ENCODE data around the gene ATP13A4. TPM values are rescaled to one million over a fixed set of nuclear protein-coding genes. Genes with fewer than 3 reads are reported as not detected.

The ATP13A4 gene
- total RNA-seq, 1 experiment from 2014 or later = not detected

DNA sequence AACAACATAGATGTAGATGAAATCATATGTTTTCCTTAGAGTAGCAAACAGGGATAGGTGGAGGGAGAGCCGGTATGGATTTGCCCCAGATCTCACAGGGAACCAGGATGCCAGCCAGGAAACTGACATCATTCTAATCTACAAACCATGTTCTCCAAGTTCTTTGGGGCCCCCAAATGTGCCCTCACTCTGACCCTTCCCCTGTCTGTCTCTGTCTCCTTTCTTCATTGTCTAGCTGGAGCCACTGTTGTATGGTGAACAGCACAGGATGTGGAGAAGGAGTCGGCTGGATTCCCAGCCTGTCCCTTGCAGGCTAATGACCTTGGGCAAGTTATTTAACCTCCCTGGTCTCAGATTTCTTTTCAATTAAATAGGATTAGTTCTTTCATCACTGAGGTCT lies 177.1 kb downstream of the ATP13A4 start:
- intact Hi-C loops (cut with micrococcal nuclease) = no loop called here
- Mint-ChIP-seq H3K27me3 (ENCODE audit: insufficient read depth, unreplicated experiment) (peaks cover 48% of the 10 kb centered on the region), H3K9me3 (ENCODE audit: unreplicated experiment) (no peaks in the 10 kb centered on the region), H3K4me1 (ENCODE audit: insufficient read depth, unreplicated experiment) (no peaks in the 10 kb centered on the region), H3K4me3 (ENCODE audit: unreplicated experiment) (no peak overlapping the region), H3K36me3 (ENCODE audit: insufficient read depth, unreplicated experiment) (peaks cover 5% of the 10 kb centered on the region), H3K27ac (ENCODE audit: low read depth, unreplicated experiment) (no peak overlapping the region)
- TF ChIP-seq, protein P1, sequence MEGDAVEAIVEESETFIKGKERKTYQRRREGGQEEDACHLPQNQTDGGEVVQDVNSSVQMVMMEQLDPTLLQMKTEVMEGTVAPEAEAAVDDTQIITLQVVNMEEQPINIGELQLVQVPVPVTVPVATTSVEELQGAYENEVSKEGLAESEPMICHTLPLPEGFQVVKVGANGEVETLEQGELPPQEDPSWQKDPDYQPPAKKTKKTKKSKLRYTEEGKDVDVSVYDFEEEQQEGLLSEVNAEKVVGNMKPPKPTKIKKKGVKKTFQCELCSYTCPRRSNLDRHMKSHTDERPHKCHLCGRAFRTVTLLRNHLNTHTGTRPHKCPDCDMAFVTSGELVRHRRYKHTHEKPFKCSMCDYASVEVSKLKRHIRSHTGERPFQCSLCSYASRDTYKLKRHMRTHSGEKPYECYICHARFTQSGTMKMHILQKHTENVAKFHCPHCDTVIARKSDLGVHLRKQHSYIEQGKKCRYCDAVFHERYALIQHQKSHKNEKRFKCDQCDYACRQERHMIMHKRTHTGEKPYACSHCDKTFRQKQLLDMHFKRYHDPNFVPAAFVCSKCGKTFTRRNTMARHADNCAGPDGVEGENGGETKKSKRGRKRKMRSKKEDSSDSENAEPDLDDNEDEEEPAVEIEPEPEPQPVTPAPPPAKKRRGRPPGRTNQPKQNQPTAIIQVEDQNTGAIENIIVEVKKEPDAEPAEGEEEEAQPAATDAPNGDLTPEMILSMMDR (IDR thresholded peaks at IDR 0.05; ENCODE audit: unreplicated experiment) = no peak
- CTCF ChIA-PET = no interaction called here
- POLR2A ChIA-PET = no interaction called here
- BruUV-seq (replicated peaks) = no TSS peak
- DNase-seq (ENCODE audit: unreplicated experiment) = no peak

DNA sequence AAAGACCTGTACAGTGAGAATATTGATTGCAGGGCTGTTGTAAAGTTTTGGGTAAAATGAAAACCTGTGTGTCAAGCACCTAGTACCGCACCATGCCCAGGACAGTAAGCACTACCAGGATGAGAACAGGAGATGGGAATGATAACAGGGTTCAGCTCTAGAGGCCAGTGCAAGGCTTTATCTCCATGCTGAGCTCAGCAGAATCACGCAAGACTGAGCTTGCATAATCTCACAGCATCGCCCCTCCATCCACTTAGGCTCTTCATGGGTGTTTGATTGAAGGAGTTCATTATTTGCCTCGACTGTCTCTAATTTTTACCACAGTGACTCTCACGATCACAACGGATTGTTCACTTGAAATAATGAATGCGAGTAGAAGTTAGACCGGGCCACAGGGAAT lies 179.1 kb downstream of the ATP13A4 start:
- DNase-seq (ENCODE audit: unreplicated experiment) = no peak
- H3K27me3 Mint-ChIP-seq (ENCODE audit: insufficient read depth, unreplicated experiment) = peaks cover 33% of the 10 kb centered on the region
- ChIA-PET CTCF (interaction anchor here (0.6 to 0.8 kb wide), 3 partner anchors 40 to 330 kb away, joined by 3 to 4 read pairs (median 3); no protein-coding TSS in a partner anchor), POLR2A (no interaction called here)
- no peak overlapping the region for H3K4me3 Mint-ChIP-seq (ENCODE audit: unreplicated experiment)
- H3K27ac Mint-ChIP-seq (ENCODE audit: low read depth, unreplicated experiment) = no peak overlapping the region
- H3K4me1 Mint-ChIP-seq (ENCODE audit: insufficient read depth, unreplicated experiment) = no peaks in the 10 kb centered on the region
- no peaks in the 10 kb centered on the region for H3K9me3 Mint-ChIP-seq (ENCODE audit: unreplicated experiment)
- no TSS peak for BruUV-seq (replicated peaks)
- H3K36me3 Mint-ChIP-seq (ENCODE audit: insufficient read depth, unreplicated experiment) = peaks cover 5% of the 10 kb centered on the region
- intact Hi-C loops (cut with micrococcal nuclease) = no loop called here
- TF ChIP-seq, protein P1 (IDR thresholded peaks at IDR 0.05; ENCODE audit: unreplicated experiment) = no peak

DNA sequence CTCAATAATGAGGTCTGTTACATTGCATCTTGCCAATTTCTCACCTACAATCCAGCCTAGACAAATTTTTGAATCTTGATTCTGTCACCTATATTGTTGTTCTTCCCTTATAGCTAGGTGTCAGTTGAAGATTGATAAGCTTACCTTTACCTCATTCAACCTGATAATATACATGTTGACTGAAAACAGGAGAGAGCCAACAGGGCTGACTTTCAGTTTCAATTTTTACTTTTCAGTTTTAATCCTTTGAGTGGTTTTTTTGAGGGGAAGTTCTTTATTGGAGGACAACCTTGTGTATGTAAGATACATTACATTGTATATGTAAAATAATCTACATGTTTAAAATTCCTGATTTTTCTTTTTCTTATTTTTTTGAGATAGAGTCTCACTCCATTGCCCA lies 181.9 kb downstream of the ATP13A4 start:
- intact Hi-C loops (cut with micrococcal nuclease) = no loop called here
- CTCF ChIA-PET = no interaction called here

DNA sequence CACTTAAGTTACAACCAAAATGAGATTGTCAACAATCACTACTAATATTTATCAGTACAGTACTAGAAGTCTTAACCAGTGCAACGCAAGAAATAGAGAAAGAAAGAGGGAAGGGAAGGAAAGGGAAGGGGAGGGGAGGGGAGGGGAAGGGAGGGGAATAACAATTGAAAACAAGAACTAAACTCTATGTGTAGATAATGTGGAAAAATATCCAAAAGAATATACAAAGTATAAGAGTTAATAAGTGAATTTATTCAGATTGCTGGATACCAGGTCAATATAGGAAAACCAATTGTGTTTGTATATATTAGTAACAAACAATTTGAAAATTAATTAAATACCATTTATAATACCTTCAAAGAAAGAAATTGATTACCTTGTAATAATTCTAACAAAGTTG lies 186.8 kb downstream of the ATP13A4 start:
- H3K36me3 Mint-ChIP-seq (ENCODE audit: insufficient read depth, unreplicated experiment) = no peaks in the 10 kb centered on the region
- POLR2A ChIA-PET = no interaction called here
- BruUV-seq (replicated peaks) = no TSS peak
- no peaks in the 10 kb centered on the region for H3K4me1 Mint-ChIP-seq (ENCODE audit: insufficient read depth, unreplicated experiment)
- no peak overlapping the region for H3K4me3 Mint-ChIP-seq (ENCODE audit: unreplicated experiment)
- no peaks in the 10 kb centered on the region for H3K9me3 Mint-ChIP-seq (ENCODE audit: unreplicated experiment)
- no peak for DNase-seq (ENCODE audit: unreplicated experiment)
- intact Hi-C loops (cut with micrococcal nuclease) = no loop called here
- TF ChIP-seq, protein P1 (IDR thresholded peaks at IDR 0.05; ENCODE audit: unreplicated experiment) = no peak
- H3K27me3 Mint-ChIP-seq (ENCODE audit: insufficient read depth, unreplicated experiment) = peaks cover 76% of the 10 kb centered on the region
- CTCF ChIA-PET = no interaction called here
- H3K27ac Mint-ChIP-seq (ENCODE audit: low read depth, unreplicated experiment) = no peak overlapping the region

More for the DNA sequence above, 181.9 kb downstream of the ATP13A4 start:
- Mint-ChIP-seq H3K27me3 (ENCODE audit: insufficient read depth, unreplicated experiment) (peaks cover 44% of the 10 kb centered on the region), H3K4me3 (ENCODE audit: unreplicated experiment) (no peak overlapping the region), H3K36me3 (ENCODE audit: insufficient read depth, unreplicated experiment) (peaks cover 5% of the 10 kb centered on the region), H3K27ac (ENCODE audit: low read depth, unreplicated experiment) (no peak overlapping the region), H3K4me1 (ENCODE audit: insufficient read depth, unreplicated experiment) (no peaks in the 10 kb centered on the region), H3K9me3 (ENCODE audit: unreplicated experiment) (no peaks in the 10 kb centered on the region)
- DNase-seq (ENCODE audit: unreplicated experiment) = no peak
- TF ChIP-seq, protein P1 (IDR thresholded peaks at IDR 0.05; ENCODE audit: unreplicated experiment) = no peak
- BruUV-seq (replicated peaks) = no TSS peak
- POLR2A ChIA-PET = no interaction called here
